Left ventricle myocardium superior (tissue), 1 donor: ENCODE results near the gene MXRA8. TPM values are rescaled to one million over a fixed set of nuclear protein-coding genes. Genes with fewer than 3 reads are reported as not detected.

Experiments used
- ATAC-seq: fragments of 200-7000 bp; cut with Tn5 transposase; one replicate; pipeline ENCODE4 v1.9.1; 2020; ENCODE audit warnings: mild to moderate bottlenecking, moderate library complexity
- DNase-seq: peaks from one replicate; pipeline ENCODE4 v3.0.0-alpha.2; 2020
- intact Hi-C: fragments of 100-400 bp; cut with micrococcal nuclease; formaldehyde crosslinking; loops from one replicate; pipeline ENCODE4 v1.11.0; 2022
- total RNA-seq: library from RNA; stranded (reverse); fragmentation: NEBNext Ultra II Directional; extraction: Animal tissue kit (Norgen Biotek cat#: 25700); gene quantifications from one replicate; pipeline ENCODE4 v1.2.1, GENCODE V29; 2021
- donor health status: DM: no; HTN: yes; CAD: no; lungs with severe emphysema.

Gene MXRA8
- total RNA-seq, 1 donor from 2014 or later = 16.8 TPM

- intact Hi-C loops = no loop called here
- ATAC-seq (no peak), DNase-seq (peak; percentile 38)
Measured at GRCh38 chr1:1354271-1355247, 3.8 kb downstream of the MXRA8 start.

- DNase-seq (peak; percentile 40), ATAC-seq (no peak)
- intact Hi-C loops = no loop called here
Measured at GRCh38 chr1:1353389-1354151, 4.8 kb downstream of the MXRA8 start.

- no peak for ATAC-seq
- DNase-seq = peak; percentile 35
- intact Hi-C loops = no loop called here
Measured at GRCh38 chr1:1352786-1353388, 5.5 kb downstream of the MXRA8 start.

GRCh38 chr1:1351511-1352427, 6.6 kb downstream of the MXRA8 start:
- DNase-seq = peak; percentile 76
- intact Hi-C loops = no loop called here
- ATAC-seq = peak; percentile 43

- ATAC-seq (peak; percentile 35), DNase-seq (peak; percentile 85)
- intact Hi-C loops = no loop called here
Measured at GRCh38 chr1:1349256-1350012, 8.9 kb downstream of the MXRA8 start, which contains the start of gene DVL1. Gene DVL1, minus strand, starts transcription at chr1:1349418. Its CDS starts 353 bp downstream, at chr1:1349065.

GRCh38 chr1:1348420-1349255, 9.7 kb downstream of the MXRA8 start:
- no peak for ATAC-seq
- intact Hi-C loops = no loop called here
- peak; percentile 62 for DNase-seq

- ATAC-seq (peak; percentile 43), DNase-seq (peak; percentile 71)
- intact Hi-C loops = no loop called here
Measured at GRCh38 chr1:1347663-1348419, 10.5 kb downstream of the MXRA8 start.

GRCh38 chr1:1347026-1347595, 11.2 kb downstream of the MXRA8 start:
- intact Hi-C loops = no loop called here
- peak; percentile 28 for DNase-seq
- no peak for ATAC-seq

- intact Hi-C loops = no loop called here
- ATAC-seq (no peak), DNase-seq (peak; percentile 31)
Measured at GRCh38 chr1:1346501-1346890, 11.9 kb downstream of the MXRA8 start.

GRCh38 chr1:1345860-1346500, 12.4 kb downstream of the MXRA8 start:
- intact Hi-C loops = no loop called here
- DNase-seq (peak; percentile 64), ATAC-seq (peak; percentile 8)

GRCh38 chr1:1345384-1345783, 13.0 kb downstream of the MXRA8 start:
- intact Hi-C loops = no loop called here

GRCh38 chr1:1344655-1345361, 13.5 kb downstream of the MXRA8 start:
- ATAC-seq (no peak), DNase-seq (no peak)
- intact Hi-C loops = no loop called here

More at GRCh38 chr1:1345384-1345783, 13.0 kb downstream of the MXRA8 start:
- no peak for ATAC-seq
- DNase-seq = peak; percentile 30

GRCh38 chr1:1343811-1344421, 14.4 kb downstream of the MXRA8 start:
- DNase-seq = no peak
- ATAC-seq = no peak
- intact Hi-C loops = no loop called here

GRCh38 chr1:1342584-1343115, 15.7 kb downstream of the MXRA8 start:
- ATAC-seq (no peak), DNase-seq (no peak)
- intact Hi-C loops = no loop called here
